SK-N-SH (cell line): ENCODE measurements around the gene ACVR1B. TPM values are rescaled to one million over a fixed set of nuclear protein-coding genes. Genes with fewer than 3 reads are reported as not detected.
A peak's percentile ranks its signal among the peaks of the same experiment; 100 is the strongest.

Experiments used
- CTCF ChIA-PET: fragments of 300-600, 350-600 bp; formaldehyde crosslinking; extraction: SDS; loops from one replicate; lab custom pipeline; 2021; lab: Yijun Ruan, JAX
- POLR2A ChIA-PET: fragments of 350-600 bp; sonication (Branson Sonifier 250); formaldehyde crosslinking; extraction: SDS; loops from one replicate; lab custom pipeline; 2020; ENCODE audit warnings: antibody characterized with exemption, inconsistent platforms; lab: Yijun Ruan, JAX
- DNase-seq: peaks from one replicate; pipeline ENCODE4 v3.0.0; 2012
- H2AFZ ChIP-seq: fragments of 200-600 bp; sonication (generic); 2 replicates; pipeline ENCODE4 v1.8.1; 2016; ENCODE audit warnings: antibody characterized with exemption, mild to moderate bottlenecking, low read depth
- H3F3A ChIP-seq: fragments of 200-600 bp; sonication (generic); replicated peaks from 2 replicates; pipeline ENCODE3; 2016; ENCODE audit warnings: antibody characterized with exemption, mild to moderate bottlenecking; ENCODE audit not compliant: insufficient read depth
- H3K27ac ChIP-seq, 2 experiments: fragments of 200-500 bp in 1 of 2; fragments of 200-600 bp in 1 of 2; sonication (Bioruptor generic) in 1 of 2; sonication (generic), shearing (Covaris generic) in 1 of 2; 2 replicates each; pipeline versions ENCODE4 v1.5.1 to v1.6.1; 2014 to 2016; ENCODE audit warnings: low read depth in 2 of 2, inconsistent platforms in 1 of 2, low read length in 1 of 2, mild to moderate bottlenecking in 1 of 2, mixed read lengths in 1 of 2
- H3K27me3 ChIP-seq: fragments of 200-600 bp; sonication (generic), shearing (Covaris generic); 2 replicates; pipeline ENCODE4 v1.6.1; 2016; ENCODE audit warnings: mixed run types; ENCODE audit not compliant: insufficient read depth
- H3K36me3 ChIP-seq, 2 experiments: fragments of 200-500 bp in 1 of 2; fragments of 200-600 bp in 1 of 2; sonication (Bioruptor generic) in 1 of 2; sonication (generic) in 1 of 2; replicated peaks in 1 of 2; 2 replicates each; pipeline versions ENCODE3 to v1.5.1; 2014 to 2016; ENCODE audit warnings: low read length in 1 of 2, mild to moderate bottlenecking in 1 of 2; ENCODE audit not compliant: insufficient read depth in 2 of 2, control insufficient read depth in 1 of 2
- H3K4me1 ChIP-seq, 2 experiments: fragments of 200-500 bp in 1 of 2; fragments of 200-600 bp in 1 of 2; sonication (Bioruptor generic) in 1 of 2; sonication (generic), shearing (Covaris generic) in 1 of 2; 2 replicates each; pipeline versions ENCODE4 v1.5.1 to v1.6.1; 2014 to 2016; ENCODE audit warnings: low read depth in 1 of 2, low read length in 1 of 2, mixed run types in 1 of 2; ENCODE audit not compliant: insufficient read depth in 2 of 2, control insufficient read depth in 1 of 2
- H3K4me2 ChIP-seq: fragments of 200-600 bp; sonication (generic), shearing (Covaris generic); 2 replicates; pipeline ENCODE4 v1.6.1; 2017; ENCODE audit warnings: mixed run types
- H3K4me3 ChIP-seq, 2 experiments: fragments of 200-500 bp in 1 of 2; fragments of 200-600 bp in 1 of 2; sonication (Bioruptor generic) in 1 of 2; sonication (generic), shearing (Covaris generic) in 1 of 2; 2 replicates each; pipeline versions ENCODE4 v1.5.1 to v1.8.1; 2014 to 2016; ENCODE audit warnings: low read depth in 2 of 2, inconsistent platforms in 1 of 2, low read length in 1 of 2, mild to moderate bottlenecking in 1 of 2, mixed read lengths in 1 of 2, moderate library complexity in 1 of 2
- H3K79me2 ChIP-seq: fragments of 200-600 bp; sonication (generic); 2 replicates; pipeline ENCODE4 v1.8.1; 2017; ENCODE audit warnings: mild to moderate bottlenecking; ENCODE audit not compliant: insufficient read depth
- H3K9ac ChIP-seq: fragments of 200-600 bp; sonication (generic); 2 replicates; pipeline ENCODE4 v1.6.1; 2017; ENCODE audit warnings: mixed run types
- H3K9me2 ChIP-seq: fragments of 200-600 bp; sonication (generic); 2 replicates; pipeline ENCODE4 v1.6.1; 2017; ENCODE audit warnings: mixed run types
- H3K9me3 ChIP-seq: fragments of 200-600 bp; sonication (generic); 2 replicates; pipeline ENCODE4 v1.6.1; 2017; ENCODE audit warnings: mixed run types, mild to moderate bottlenecking, moderate library complexity
- H4K20me1 ChIP-seq: fragments of 200-600 bp; sonication (generic); 2 replicates; pipeline ENCODE4 v1.6.1; 2017; ENCODE audit warnings: mild to moderate bottlenecking, mixed run types; ENCODE audit not compliant: insufficient read depth
- FOSL2 ChIP-seq: IDR thresholded peaks from 2 replicates; pipeline ENCODE4 v1.4.0; 2012; ENCODE audit warnings: low read depth, mild to moderate bottlenecking, moderate library complexity, borderline replicate concordance
- FOXJ3 ChIP-seq: sonication (generic); formaldehyde crosslinking; IDR thresholded peaks from 2 replicates; pipeline ENCODE4 v1.5.1; 2020; ENCODE audit warnings: mild to moderate bottlenecking, missing genetic modification reagents
- FOXM1 ChIP-seq: IDR thresholded peaks from 2 replicates; pipeline ENCODE4 v1.4.0; 2012; ENCODE audit warnings: low read depth, mild to moderate bottlenecking
- GABPA ChIP-seq: IDR thresholded peaks from 2 replicates; pipeline ENCODE4 v1.4.0; 2012; ENCODE audit warnings: low read depth, mild to moderate bottlenecking
- GATA2 ChIP-seq: sonication (generic); formaldehyde crosslinking; IDR thresholded peaks from 2 replicates; pipeline ENCODE4 v1.5.0; 2020; ENCODE audit warnings: mild to moderate bottlenecking, missing genetic modification reagents
- MAX ChIP-seq: IDR thresholded peaks from 2 replicates; pipeline ENCODE4 v1.4.0; 2012; ENCODE audit warnings: low read depth
- MEF2A ChIP-seq: IDR thresholded peaks from 2 replicates; pipeline ENCODE4 v1.4.0; 2012; ENCODE audit warnings: low read depth, borderline replicate concordance
- MXI1 ChIP-seq: IDR thresholded peaks from 2 replicates; pipeline ENCODE4 v1.6.1; 2012; ENCODE audit warnings: mild to moderate bottlenecking, low read depth, low read length, improper control_type of control experiment
- NFIC ChIP-seq: IDR thresholded peaks from 2 replicates; pipeline ENCODE4 v1.4.0; 2012; ENCODE audit warnings: borderline replicate concordance
- PBX3 ChIP-seq: IDR thresholded peaks from 2 replicates; pipeline ENCODE4; 2012
- POLR2AphosphoS5 ChIP-seq: IDR thresholded peaks from 2 replicates; pipeline ENCODE4 v1.6.1; 2012; ENCODE audit warnings: low read depth, low read length
- RAD21 ChIP-seq: IDR thresholded peaks from 2 replicates; pipeline ENCODE4 v1.6.1; 2012; ENCODE audit warnings: mild to moderate bottlenecking, low read length
- RCOR1 ChIP-seq: fragments of 150-350 bp; IDR thresholded peaks from 2 replicates; pipeline ENCODE4 v1.6.1; 2017; ENCODE audit warnings: antibody characterized with exemption, low read length
- RFX5 ChIP-seq: IDR thresholded peaks from 2 replicates; pipeline ENCODE4 v1.6.1; 2012; ENCODE audit warnings: mild to moderate bottlenecking, improper control_type of control experiment, low read length
- SMC3 ChIP-seq: IDR thresholded peaks from 2 replicates; pipeline ENCODE4 v1.6.1; 2012; ENCODE audit warnings: low read depth, low read length, improper control_type of control experiment
- USF2 ChIP-seq: fragments of 150-350 bp; IDR thresholded peaks from 2 replicates; pipeline ENCODE4 v1.6.1; 2017; ENCODE audit warnings: antibody characterized with exemption, low read length, low read depth, borderline replicate concordance
- YY1 ChIP-seq: IDR thresholded peaks from 2 replicates; pipeline ENCODE4 v1.4.0; 2012; ENCODE audit warnings: low read depth, mild to moderate bottlenecking
- ZBTB33 ChIP-seq: IDR thresholded peaks from 2 replicates; pipeline ENCODE4 v1.4.0; 2012; ENCODE audit warnings: low read depth, borderline replicate concordance
- WGBS: methylation state at CpG from one replicate; pipeline ENCODE4 v1.1.6; 2017; ENCODE audit warnings: low lambda C conversion rate; 5-methylcytosine and 5-hydroxymethylcytosine counted together
- polyA plus RNA-seq, 3 experiments: library from polyadenylated mRNA; depleted of rRNA; stranded (reverse); fragments of >200 nt; gene quantifications; 2 replicates each; pipeline ENCODE4 v1.2.3, GENCODE V29; 2012

Gene ACVR1B
- polyA plus RNA-seq, 1 of the 3 experiments (the other 2 are of a cell fraction) = 12.1 TPM

- no peak for DNase-seq
- no peaks in the 10 kb centered on the region for H3F3A ChIP-seq
- 77% methylated on average over 7 of the region's 7 CpGs for WGBS
- H3K27ac ChIP-seq = peak overlapping the region in 1 of 2 experiments; percentile 98; a peak in 2 of 4 replicates
- TF ChIP-seq ZBTB33 = no peak
- no peak for TF ChIP-seq MEF2A
- TF ChIP-seq RAD21 = no peak
- TF ChIP-seq MXI1 = no peak
- no peak for TF ChIP-seq USF2
- no peak for TF ChIP-seq FOXJ3 (CRISPR knock-in tag)
- no peak for TF ChIP-seq GABPA
- no peak for TF ChIP-seq GATA2 (CRISPR knock-in tag)
- no peak for TF ChIP-seq NFIC
- no peak for TF ChIP-seq RCOR1
- no peak for TF ChIP-seq MAX
- no peak for TF ChIP-seq POLR2AphosphoS5
- no peak for TF ChIP-seq YY1
- H3K4me3 ChIP-seq = no peak overlapping the region
- H2AFZ ChIP-seq = no peak overlapping the region
- no peaks in the 10 kb centered on the region for H4K20me1 ChIP-seq
- no peak overlapping the region for H3K4me2 ChIP-seq
- H3K9ac ChIP-seq = no peak overlapping the region
- peaks cover 5 to 44% of the 10 kb centered on the region in 2 experiments; a peak in 3 of 4 replicates for H3K4me1 ChIP-seq
- peaks cover 0 to 4% of the 10 kb centered on the region in 2 experiments for H3K36me3 ChIP-seq
- ChIA-PET CTCF (interaction anchor here (0.8 to 1.1 kb wide), 2 partner anchors 51 to 67 kb away, joined by 4 to 5 read pairs; no protein-coding TSS in a partner anchor), POLR2A (interaction anchor here (0.9 to 2.2 kb wide), 2 partner anchors 9 to 24 kb away, joined by 3 to 6 read pairs; no protein-coding TSS in a partner anchor)
- no peaks in the 10 kb centered on the region for H3K9me2 ChIP-seq
- H3K9me3 ChIP-seq = no peaks in the 10 kb centered on the region
- H3K27me3 ChIP-seq = peaks cover 5% of the 10 kb centered on the region; the same call in 1 of the 2 replicates
- no peaks in the 10 kb centered on the region for H3K79me2 ChIP-seq
Measured at GRCh38 chr12:51942056-51942455, 9.4 kb upstream of the ACVR1B start.

- H2AFZ ChIP-seq = no peak overlapping the region
- no peaks in the 10 kb centered on the region for H3F3A ChIP-seq
- peaks cover 5% of the 10 kb centered on the region; the same call in 1 of the 2 replicates for H3K27me3 ChIP-seq
- no peaks in the 10 kb centered on the region for H3K79me2 ChIP-seq
- H3K27ac ChIP-seq = peak overlapping the region in 1 of 2 experiments; percentile 98; a peak in 2 of 4 replicates
- no peaks in the 10 kb centered on the region for H3K9me3 ChIP-seq
- no peak for DNase-seq
- TF ChIP-seq RFX5 (no peak), NFIC (no peak), ZBTB33 (no peak), FOSL2 (no peak), MEF2A (no peak), SMC3 (no peak), PBX3 (no peak), RAD21 (no peak), RCOR1 (no peak), FOXM1 (no peak)
- peaks cover 0 to 4% of the 10 kb centered on the region in 2 experiments for H3K36me3 ChIP-seq
- no peak overlapping the region for H3K4me2 ChIP-seq
- ChIA-PET CTCF (no interaction called here), POLR2A (interaction anchor here (2.2 kb wide), 1 partner anchor 8 kb away, joined by 6 read pairs; no protein-coding TSS in a partner anchor)
- H4K20me1 ChIP-seq = no peaks in the 10 kb centered on the region
- WGBS = 71% methylated on average over 6 of the region's 6 CpGs
- H3K9me2 ChIP-seq = no peaks in the 10 kb centered on the region
- no peak overlapping the region for H3K9ac ChIP-seq
- H3K4me1 ChIP-seq = peaks cover 5 to 41% of the 10 kb centered on the region in 2 experiments; a peak in 3 of 4 replicates
- no peak overlapping the region for H3K4me3 ChIP-seq
Measured at GRCh38 chr12:51942501-51943000, 8.9 kb upstream of the ACVR1B start.
